Psoas muscle (tissue), 8 donors: ENCODE results near the gene MIEF1. TPM values are rescaled to one million over a fixed set of nuclear protein-coding genes. Genes with fewer than 3 reads are reported as not detected.

ENCODE experiments used
- ATAC-seq, 4 donors: fragments of 200-7000 bp; cut with Tn5 transposase; one replicate each; pipeline ENCODE4 v1.9.1; 2020; ENCODE audit warnings: moderate library complexity in 3 of 4, mild to moderate bottlenecking in 2 of 4
- DNase-seq, 2 donors: peaks; one replicate each; pipeline ENCODE4 v3.0.0-alpha.2; 2020
- H3K27ac ChIP-seq: fragments of 200-600 bp; one replicate; pipeline ENCODE4 v1.8.0; 2022
- H3K27me3 ChIP-seq, 3 donors: fragments of 200-600 bp in 1 of 3; one replicate each; pipeline versions ENCODE4 v1.6.1 to v1.8.0; 2013 to 2022; ENCODE audit warnings: low read length in 2 of 3, mild to moderate bottlenecking in 2 of 3, moderate library complexity in 1 of 3; ENCODE audit not compliant: insufficient read depth in 3 of 3
- H3K36me3 ChIP-seq, 2 donors: fragments of 200-600 bp in 1 of 2; one replicate each; pipeline versions ENCODE4 v1.6.1 to v1.8.0; 2013 to 2022; ENCODE audit warnings: low read depth in 1 of 2, mild to moderate bottlenecking in 1 of 2, moderate library complexity in 1 of 2; ENCODE audit not compliant: insufficient read depth in 1 of 2
- H3K4me1 ChIP-seq: fragments of 200-600 bp; one replicate; pipeline ENCODE4 v1.8.0; 2022
- H3K4me3 ChIP-seq: fragments of 200-600 bp; one replicate; pipeline ENCODE4 v1.8.0; 2022; ENCODE audit warnings: mild to moderate bottlenecking
- H3K9me3 ChIP-seq: fragments of 200-600 bp; one replicate; pipeline ENCODE4 v1.8.0; 2022
- WGBS, 3 donors: extraction: QIAGEN DNeasy Blood & Tissue Kit; methylation state at CpG; one replicate each; pipeline versions ENCODE4 v1.1.6 to v1.1.7; 2013; 5-methylcytosine and 5-hydroxymethylcytosine counted together
- intact Hi-C, 2 donors: fragments of 100-400 bp; cut with DNase I; formaldehyde crosslinking; loops; one replicate each; pipeline versions ENCODE4 v1.11.0 to v1.14.2; 2022
- polyA plus RNA-seq, 3 donors: library from polyadenylated mRNA; stranded (reverse); fragments of 200-250 nt; gene quantifications; one replicate each; pipeline ENCODE4 v1.2.3, GENCODE V29; 2013
- total RNA-seq, 4 donors: library from RNA; stranded (reverse); fragmentation: NEBNext Ultra II Directional in 2 of 4; extraction: Animal tissue kit (Norgen Biotek cat#: 25700) in 2 of 4; gene quantifications; one replicate each; pipeline versions ENCODE4 v1.2.1 to v1.2.4, GENCODE V29; 2021 to 2023
- TF ChIP-seq, protein P1 (sequence below): fragments of 200-600 bp; IDR thresholded peaks from one replicate; pipeline ENCODE4 v1.8.0; 2022; ENCODE audit warnings: antibody characterized with exemption
- donor health status: healthy with polysubstance abuse.
- donor health status: DM: no; HTN: no; CAD: no; lungs with moderate emphysema.
- donor health status: Bipolar disorder and iron deficiency.
- donor health status: healthy.
- donor health status: DM: yes; HTN: yes; CAD: no.
- donor health status: DM: no; HTN: no; CAD: no.
- donor health status: DM: no; HTN: no; CAD: no.
- donor health status: DM: yes; HTN: yes; CAD: no.

Gene MIEF1
- total and polyA plus RNA-seq, 7 donors = 7.4 to 20.9 (median 14.0) TPM

DNA sequence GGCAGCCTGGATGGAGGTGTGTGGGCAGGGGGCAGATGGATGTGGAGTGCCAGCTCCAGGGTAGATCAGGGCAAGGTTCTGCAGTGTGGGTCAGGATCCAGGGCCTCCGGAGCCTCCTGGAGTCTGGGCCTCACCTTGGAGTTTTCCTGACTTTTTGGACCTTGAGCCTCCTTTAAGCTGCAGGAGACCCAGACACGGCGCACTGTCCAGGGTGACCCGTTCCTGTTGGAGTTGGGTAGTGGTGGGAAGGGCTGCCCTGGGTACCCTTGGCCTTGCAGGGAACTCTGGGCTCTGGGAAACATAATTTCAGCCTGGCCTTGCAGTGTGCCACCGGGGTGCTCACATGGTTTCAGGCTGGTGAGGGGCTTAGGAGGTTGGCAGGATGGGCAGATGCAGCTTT, 28.2 kb upstream of the MIEF1 start:
- no peaks in the 10 kb centered on the region for H3K27me3 ChIP-seq
- TF ChIP-seq, protein P1, sequence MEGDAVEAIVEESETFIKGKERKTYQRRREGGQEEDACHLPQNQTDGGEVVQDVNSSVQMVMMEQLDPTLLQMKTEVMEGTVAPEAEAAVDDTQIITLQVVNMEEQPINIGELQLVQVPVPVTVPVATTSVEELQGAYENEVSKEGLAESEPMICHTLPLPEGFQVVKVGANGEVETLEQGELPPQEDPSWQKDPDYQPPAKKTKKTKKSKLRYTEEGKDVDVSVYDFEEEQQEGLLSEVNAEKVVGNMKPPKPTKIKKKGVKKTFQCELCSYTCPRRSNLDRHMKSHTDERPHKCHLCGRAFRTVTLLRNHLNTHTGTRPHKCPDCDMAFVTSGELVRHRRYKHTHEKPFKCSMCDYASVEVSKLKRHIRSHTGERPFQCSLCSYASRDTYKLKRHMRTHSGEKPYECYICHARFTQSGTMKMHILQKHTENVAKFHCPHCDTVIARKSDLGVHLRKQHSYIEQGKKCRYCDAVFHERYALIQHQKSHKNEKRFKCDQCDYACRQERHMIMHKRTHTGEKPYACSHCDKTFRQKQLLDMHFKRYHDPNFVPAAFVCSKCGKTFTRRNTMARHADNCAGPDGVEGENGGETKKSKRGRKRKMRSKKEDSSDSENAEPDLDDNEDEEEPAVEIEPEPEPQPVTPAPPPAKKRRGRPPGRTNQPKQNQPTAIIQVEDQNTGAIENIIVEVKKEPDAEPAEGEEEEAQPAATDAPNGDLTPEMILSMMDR = no peak
- ATAC-seq (no peak), DNase-seq (no peak)
- H3K4me1 ChIP-seq = no peaks in the 10 kb centered on the region
- H3K4me3 ChIP-seq = no peak overlapping the region
- no peaks in the 10 kb centered on the region for H3K9me3 ChIP-seq
- 90 to 97% (median 92%) methylated on average over 5 of the region's 5 CpGs for WGBS, 3 donors
- intact Hi-C loops = no loop called here
- no peaks in the 10 kb centered on the region for H3K36me3 ChIP-seq
- H3K27ac ChIP-seq = no peak overlapping the region

DNA sequence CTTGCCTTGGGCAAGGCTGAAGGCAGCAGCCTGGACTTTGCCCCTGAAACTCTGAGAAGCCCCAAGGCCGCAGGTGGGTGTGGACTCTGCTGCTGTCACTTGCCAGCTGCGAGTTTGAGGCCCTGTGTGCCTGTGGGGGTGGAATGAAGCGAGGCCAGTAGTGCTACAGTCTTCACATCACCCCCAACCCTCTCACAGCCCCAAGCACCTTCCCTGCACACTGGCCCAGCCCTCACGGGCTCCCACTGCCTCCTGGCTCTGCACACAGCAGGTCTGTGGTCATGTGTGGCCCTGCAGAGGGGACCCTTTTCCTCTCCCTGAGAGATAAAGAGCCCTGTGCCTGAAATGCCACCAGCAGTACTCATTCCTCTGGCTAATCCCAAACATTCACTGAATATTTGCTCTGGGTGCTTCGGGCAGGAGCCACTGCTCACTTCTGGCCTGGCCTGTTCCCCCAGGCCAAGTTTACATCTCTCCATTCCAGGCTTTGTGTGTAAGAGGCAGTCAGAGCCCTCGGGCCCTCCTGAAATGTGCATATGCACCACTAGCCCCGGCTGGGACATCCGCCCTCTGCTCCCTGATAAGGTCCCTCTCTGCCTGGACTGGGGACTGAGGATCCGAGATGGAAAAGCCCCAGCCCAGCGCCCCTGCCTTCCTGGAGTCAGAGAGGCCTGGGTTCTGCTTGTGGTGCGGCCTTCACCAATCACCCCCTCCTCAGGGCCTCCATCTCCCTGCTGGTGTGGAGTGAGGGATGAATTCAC, 27.6 kb upstream of the MIEF1 start:
- 78 to 79% (median 78%) methylated on average over 10 to 11 of the region's 11 CpGs for WGBS, 3 donors
- ATAC-seq (no peak), DNase-seq (no peak)
- intact Hi-C loops = no loop called here
- Histone ChIP-seq H3K9me3 (no peaks in the 10 kb centered on the region), H3K27me3 (no peaks in the 10 kb centered on the region), H3K4me3 (no peak overlapping the region), H3K36me3 (no peaks in the 10 kb centered on the region), H3K4me1 (no peaks in the 10 kb centered on the region), H3K27ac (no peak overlapping the region)
- TF ChIP-seq, protein P1 = no peak

DNA sequence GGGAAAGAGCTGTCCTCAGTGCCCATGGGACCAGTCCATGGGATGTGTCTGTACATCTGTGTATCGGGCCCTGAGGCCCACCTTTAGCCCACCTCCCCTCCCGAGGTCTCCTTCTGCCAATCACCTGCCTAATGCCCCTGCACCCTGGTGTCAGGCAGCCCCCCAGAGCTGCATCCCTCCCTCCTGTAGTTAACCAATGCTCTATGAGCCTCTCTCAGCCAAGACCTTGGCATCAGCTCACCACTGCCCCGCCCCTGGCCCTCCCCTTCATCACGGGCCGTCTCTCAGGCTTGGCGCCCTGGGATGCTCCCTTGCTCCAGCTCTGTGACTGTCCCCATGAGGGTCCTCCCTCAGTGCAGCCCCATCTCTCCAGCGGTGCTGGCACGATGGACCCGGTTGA, 26.8 kb upstream of the MIEF1 start:
- no peaks in the 10 kb centered on the region for H3K9me3 ChIP-seq
- intact Hi-C loops = no loop called here
- WGBS, 3 donors = 54 to 57% (median 55%) methylated on average over 9 of the region's 9 CpGs
- H3K36me3 ChIP-seq = no peaks in the 10 kb centered on the region
- no peak overlapping the region for H3K4me3 ChIP-seq
- ATAC-seq (no peak), DNase-seq (no peak)
- no peak overlapping the region for H3K27ac ChIP-seq
- TF ChIP-seq, protein P1 = no peak
- H3K4me1 ChIP-seq = no peaks in the 10 kb centered on the region
- H3K27me3 ChIP-seq = no peaks in the 10 kb centered on the region

- TF ChIP-seq, protein P1 = no peak
- Histone ChIP-seq H3K9me3 (no peaks in the 10 kb centered on the region), H3K4me1 (no peaks in the 10 kb centered on the region), H3K4me3 (no peak overlapping the region), H3K27me3 (no peaks in the 10 kb centered on the region), H3K36me3 (no peaks in the 10 kb centered on the region), H3K27ac (no peak overlapping the region)
- ATAC-seq (peak in 1 of 4 donors; percentile 23), DNase-seq (peak in 1 of 2 donors; percentile 51)
- intact Hi-C loops = no loop called here
- 38 to 62% (median 50%) methylated on average over 3 of the region's 3 CpGs for WGBS, 3 donors
These were observed 26.2 kb upstream of the MIEF1 start for GRCh38 chr22:39475902-39476301.

GRCh38 chr22:39476664-39477063, 25.4 kb upstream of the MIEF1 start:
- TF ChIP-seq, protein P1 = no peak
- WGBS, 3 donors = 79 to 80% (median 80%) methylated on average over 13 of the region's 13 CpGs
- no peaks in the 10 kb centered on the region for H3K36me3 ChIP-seq
- no peak overlapping the region for H3K4me3 ChIP-seq
- H3K27me3 ChIP-seq = no peaks in the 10 kb centered on the region
- intact Hi-C loops = no loop called here
- DNase-seq = no peak
- ATAC-seq = no peak
- H3K4me1 ChIP-seq = no peaks in the 10 kb centered on the region
- no peaks in the 10 kb centered on the region for H3K9me3 ChIP-seq
- H3K27ac ChIP-seq = no peak overlapping the region
